CD4-positive, alpha-beta T cell treated with Interleukin-2 at 100 ng/mL for 4 hours (primary cell): ENCODE results near the gene TYRO3.
"Not testable (repeated sequence)": the region's sequence is repeated elsewhere in the genome, so short reads cannot be mapped to it uniquely, and the experiment has no call there.

Source experiments
- DNase-seq: peaks from one replicate; pipeline ENCODE4 v3.0.0-alpha.2; 2020; ENCODE audit warnings: low spot score

TYRO3 gene

DNA sequence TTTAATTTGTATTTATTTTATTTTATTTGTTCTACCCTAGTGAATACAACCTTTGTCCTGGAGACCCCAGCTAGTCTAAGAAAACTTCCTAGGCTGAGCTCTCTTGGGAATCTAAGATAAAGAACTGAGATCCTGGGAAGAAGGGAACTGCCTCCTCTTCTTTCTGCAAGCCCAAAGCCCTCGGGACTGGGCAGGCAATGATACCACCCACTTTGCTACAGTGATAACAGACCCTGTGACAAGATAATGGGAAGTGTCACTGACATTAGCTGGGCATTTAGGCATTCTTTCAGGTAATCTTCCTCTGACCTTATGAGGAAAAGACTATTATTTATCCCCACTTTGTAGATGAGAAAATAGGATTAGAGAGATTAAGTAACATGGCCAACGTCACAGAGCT lies 15.1 kb downstream of the TYRO3 start:
- no peak for DNase-seq

DNA sequence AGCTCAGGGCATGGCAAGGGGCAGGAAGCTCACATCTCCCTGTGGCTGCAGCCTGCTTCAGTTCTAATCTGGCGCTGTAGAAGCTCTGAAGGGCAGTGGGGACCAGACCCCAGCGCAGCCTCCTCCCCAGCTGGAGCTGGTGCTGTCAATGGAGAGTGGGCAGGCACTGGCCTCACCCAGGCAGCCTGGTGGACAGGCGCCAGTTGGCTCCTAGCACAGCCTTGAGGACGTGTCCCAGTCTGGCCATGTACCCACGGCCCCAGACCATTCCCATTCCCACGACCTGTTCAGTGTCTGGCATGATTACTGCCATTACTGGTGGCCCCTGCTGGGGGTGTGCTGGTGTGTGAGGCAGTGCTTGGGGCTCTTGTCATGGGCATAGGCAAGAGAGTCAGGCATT lies 16.3 kb downstream of the TYRO3 start:
- DNase-seq, result no peak

DNA sequence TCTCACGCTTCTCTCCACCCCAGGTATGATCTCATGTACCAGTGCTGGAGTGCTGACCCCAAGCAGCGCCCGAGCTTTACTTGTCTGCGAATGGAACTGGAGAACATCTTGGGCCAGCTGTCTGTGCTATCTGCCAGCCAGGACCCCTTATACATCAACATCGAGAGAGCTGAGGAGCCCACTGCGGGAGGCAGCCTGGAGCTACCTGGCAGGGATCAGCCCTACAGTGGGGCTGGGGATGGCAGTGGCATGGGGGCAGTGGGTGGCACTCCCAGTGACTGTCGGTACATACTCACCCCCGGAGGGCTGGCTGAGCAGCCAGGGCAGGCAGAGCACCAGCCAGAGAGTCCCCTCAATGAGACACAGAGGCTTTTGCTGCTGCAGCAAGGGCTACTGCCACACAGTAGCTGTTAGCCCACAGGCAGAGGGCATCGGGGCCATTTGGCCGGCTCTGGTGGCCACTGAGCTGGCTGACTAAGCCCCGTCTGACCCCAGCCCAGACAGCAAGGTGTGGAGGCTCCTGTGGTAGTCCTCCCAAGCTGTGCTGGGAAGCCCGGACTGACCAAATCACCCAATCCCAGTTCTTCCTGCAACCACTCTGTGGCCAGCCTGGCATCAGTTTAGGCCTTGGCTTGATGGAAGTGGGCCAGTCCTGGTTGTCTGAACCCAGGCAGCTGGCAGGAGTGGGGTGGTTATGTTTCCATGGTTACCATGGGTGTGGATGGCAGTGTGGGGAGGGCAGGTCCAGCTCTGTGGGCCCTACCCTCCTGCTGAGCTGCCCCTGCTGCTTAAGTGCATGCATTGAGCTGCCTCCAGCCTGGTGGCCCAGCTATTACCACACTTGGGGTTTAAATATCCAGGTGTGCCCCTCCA lies 19.1 kb downstream of the TYRO3 start:
- no peak for DNase-seq

DNA sequence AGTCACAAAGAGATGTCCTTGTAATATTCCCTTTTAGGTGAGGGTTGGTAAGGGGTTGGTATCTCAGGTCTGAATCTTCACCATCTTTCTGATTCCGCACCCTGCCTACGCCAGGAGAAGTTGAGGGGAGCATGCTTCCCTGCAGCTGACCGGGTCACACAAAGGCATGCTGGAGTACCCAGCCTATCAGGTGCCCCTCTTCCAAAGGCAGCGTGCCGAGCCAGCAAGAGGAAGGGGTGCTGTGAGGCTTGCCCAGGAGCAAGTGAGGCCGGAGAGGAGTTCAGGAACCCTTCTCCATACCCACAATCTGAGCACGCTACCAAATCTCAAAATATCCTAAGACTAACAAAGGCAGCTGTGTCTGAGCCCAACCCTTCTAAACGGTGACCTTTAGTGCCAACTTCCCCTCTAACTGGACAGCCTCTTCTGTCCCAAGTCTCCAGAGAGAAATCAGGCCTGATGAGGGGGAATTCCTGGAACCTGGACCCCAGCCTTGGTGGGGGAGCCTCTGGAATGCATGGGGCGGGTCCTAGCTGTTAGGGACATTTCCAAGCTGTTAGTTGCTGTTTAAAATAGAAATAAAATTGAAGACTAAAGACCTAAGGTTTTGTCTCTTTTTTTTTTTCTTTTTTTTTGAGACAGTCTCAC lies 19.8 kb downstream of the TYRO3 start:
- DNase-seq, result no peak

DNA sequence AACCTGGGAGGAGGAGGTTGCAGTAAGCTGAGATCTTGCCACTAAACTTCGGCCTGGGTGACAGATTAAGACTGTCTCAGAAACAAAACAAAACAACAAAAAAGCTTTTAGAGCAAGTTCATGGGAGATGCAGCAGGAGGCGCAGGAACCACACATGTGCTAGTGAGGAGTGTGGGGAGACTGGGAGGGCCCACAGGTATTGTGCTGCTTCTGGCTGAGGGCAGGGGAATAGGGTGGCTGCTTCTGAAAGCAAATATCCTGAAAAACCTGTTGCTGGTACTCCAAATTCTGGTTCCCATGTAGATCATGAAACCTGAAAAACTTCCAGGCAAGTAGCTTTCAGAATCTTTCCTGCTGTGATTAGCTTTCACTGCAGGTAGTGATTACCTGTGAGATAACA lies 22.1 kb downstream of the TYRO3 start:
- no peak for DNase-seq

DNA sequence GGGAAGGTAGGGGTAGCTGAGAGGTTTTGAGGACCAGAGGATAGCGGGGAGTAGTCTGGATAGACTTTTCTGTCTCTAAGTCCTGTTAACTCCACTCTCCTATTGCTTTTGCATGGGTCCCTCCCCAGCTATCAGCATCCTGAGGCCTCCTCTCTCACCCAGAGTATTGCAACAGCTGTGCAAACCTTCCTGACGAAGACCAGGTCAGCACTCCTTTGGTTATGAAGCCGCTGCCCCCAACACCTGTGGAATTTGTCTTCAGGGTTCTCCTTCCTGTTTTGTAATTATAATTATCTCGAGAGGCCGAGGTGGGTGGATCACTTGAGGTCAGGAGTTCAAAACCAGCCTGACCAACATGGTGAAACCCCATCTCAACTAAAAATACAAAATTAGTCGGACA lies 24.8 kb downstream of the TYRO3 start:
- DNase-seq, result no peak

DNA sequence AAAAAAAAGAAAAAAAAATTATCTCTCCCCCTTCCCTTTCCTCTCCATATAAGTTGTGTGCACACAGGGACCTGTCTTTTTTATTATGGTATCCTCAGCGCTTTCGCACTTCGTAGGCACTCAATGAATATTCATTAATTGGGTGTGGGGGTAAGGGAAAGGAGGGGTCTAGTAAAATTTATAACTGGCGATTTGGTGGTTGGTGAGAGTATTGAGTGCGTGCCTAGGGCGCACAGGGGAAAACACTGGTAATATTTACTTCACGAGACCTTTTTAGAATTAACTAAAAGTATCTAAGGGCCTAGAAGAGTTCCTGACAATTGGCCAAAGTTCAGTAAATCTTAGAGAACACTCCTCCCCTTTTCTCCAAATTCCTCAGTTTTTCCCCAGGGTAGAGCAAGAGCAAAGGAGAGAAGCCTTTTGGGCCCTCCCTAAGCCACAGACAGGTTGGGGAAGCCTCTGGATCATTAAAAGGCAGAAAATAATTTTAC lies 25.7 kb downstream of the TYRO3 start:
- DNase-seq, result no peak

DNA sequence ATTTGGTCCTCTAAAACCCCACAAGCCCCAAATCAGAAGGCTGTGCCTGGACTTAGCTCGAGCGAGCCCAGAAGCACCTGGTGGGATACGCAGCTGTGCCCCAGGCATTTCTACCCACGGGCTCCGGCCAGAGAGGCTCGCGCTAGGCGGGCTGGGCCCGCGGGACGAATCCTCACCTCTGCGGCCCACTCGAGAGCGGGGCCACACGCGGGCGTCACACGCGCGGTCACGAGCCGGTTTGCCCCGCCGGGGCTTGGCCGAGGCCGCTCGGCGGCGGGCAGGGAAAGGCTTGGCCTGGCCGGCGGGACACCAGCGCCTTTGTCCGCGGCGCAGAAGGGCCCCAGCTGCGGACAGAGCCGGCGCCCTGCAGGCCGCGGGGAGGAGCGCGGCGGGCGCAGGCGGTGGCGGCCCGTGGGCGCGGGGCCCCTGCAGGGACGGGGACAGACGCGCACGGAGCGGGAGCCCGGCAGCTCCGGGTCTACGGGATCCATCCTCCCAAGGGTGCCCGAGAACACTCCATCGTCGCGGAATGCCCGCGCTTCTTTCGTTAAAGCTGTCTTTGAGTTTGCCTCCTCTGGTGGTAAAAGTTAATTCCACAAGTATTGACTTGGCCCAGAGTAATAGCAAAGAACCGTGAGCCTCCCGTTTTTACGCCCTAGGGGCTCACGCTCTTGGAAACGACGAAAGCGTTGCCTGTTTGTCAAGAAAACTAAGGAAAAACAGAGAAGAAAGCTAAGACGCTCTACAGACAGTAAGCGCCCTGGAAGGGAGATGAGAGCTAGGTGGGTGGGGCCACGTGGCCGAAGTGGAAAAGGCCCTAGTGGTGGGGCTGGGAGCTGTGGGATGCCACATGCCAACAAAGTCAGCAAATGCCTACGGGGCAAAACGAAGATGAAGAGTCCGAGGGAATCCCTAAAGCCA lies 26.4 kb downstream of the TYRO3 start:
- DNase-seq, result peak; percentile 8

DNA sequence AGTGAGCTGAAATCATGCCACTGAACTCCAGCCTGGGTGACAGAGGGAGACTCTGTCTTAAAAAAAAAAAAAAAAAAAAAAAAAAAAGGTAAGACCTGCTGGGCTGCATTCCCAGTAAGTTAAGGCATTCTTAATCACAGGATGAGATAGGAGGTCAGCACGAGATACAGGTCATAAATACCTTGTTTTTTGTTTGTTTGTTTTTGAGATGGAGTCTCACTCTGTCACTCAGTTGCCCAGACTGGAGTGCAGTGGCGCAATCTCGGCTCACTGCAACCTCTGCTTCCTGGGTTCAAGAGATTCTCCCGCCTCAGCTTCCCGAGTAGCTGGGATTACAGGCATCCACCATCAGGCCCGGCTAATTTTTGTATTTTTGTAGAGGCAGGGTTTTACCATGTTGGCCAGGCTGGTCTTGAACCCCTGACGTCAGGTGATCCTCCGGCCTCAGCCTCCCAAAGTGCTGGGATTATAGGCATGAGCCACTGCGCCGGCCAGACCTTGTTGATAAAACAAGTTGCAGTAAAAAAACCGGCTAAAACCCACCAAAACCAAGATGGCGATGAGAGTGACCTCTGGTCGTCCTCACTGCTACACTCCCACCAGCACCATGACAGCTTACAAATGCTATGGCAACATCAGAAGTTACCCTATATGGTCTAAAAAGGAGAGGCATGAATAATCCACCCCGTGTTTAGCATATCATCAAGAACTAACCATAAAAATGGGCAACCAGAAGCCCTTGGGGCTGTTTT lies 27.7 kb downstream of the TYRO3 start:
- not testable (repeated sequence) for DNase-seq

DNA sequence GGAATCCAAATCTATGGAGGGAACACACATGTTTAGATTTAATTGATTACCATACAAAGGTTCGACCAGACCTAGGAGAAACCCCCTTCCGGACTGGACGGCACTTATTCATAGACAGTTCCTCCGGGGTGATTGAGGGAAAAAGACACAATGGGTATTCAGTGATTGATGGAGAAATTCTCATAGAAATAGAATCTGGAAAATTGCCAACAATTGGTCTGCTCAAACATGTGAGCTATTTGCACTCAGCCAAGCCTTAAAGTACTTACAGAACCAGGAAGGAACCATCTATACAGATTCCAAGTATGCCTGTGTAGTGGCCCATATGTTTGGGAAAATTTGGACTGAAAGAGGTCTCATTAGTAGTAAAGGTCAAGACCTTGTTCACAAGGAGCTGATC lies 30.0 kb downstream of the TYRO3 start:
- not testable (repeated sequence) for DNase-seq

DNA sequence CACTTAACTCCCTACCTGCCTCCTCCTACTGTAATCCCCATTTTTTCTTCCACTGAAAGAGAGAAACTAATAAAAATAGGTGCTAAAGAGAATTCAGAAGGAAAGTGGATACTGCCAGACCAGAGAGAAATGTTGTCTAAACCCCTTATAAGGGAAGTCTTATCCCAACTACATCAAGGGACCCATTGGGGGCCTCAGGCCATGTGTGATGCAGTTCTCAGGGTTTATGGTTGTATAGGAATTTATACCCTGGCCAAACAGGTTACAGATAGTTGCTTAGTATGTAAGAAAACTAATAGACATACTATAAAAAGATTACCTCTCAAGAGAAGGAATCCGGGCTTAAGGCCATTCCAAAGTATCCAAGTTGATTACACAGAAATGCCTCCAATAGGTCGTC lies 30.6 kb downstream of the TYRO3 start:
- DNase-seq, result not testable (repeated sequence)

DNA sequence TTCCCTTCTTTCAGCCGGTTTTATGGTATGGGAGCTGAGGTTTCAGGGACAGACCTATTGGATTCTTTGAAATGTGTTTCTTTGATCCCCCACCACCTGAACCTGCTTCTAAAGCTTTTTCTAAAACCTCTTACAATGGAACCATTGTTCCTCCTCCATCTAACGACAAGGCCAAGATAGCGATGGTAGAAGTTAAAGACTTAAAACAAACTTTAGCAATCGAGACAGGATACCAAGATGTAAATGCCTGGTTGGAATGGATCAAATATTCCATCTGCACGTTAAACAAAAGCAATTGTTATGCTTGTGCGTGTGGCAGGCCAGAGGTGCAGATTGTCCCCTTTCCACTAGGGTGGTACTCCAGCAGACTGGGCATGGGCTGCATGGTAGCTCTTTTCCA lies 32.2 kb downstream of the TYRO3 start:
- not testable (repeated sequence) for DNase-seq

DNA sequence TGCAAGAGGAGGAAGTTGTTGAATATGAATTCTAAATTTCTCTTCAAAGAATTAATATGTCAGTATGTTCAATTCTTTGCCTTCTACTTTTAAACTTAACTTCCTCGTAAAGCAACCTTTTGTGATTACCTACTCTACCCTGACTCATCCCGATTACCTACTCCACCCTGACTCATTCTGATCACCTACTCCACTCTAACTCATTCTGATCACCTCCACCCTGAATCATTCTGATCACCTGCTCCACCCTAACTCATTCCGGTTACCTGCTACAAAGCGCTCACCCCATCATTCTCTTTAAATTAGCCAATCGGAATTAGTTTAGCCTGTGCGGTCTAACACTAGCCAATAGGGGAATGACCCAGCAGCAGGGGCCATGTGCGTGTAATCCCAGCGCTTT lies 33.7 kb downstream of the TYRO3 start:
- not testable (repeated sequence) for DNase-seq

DNA sequence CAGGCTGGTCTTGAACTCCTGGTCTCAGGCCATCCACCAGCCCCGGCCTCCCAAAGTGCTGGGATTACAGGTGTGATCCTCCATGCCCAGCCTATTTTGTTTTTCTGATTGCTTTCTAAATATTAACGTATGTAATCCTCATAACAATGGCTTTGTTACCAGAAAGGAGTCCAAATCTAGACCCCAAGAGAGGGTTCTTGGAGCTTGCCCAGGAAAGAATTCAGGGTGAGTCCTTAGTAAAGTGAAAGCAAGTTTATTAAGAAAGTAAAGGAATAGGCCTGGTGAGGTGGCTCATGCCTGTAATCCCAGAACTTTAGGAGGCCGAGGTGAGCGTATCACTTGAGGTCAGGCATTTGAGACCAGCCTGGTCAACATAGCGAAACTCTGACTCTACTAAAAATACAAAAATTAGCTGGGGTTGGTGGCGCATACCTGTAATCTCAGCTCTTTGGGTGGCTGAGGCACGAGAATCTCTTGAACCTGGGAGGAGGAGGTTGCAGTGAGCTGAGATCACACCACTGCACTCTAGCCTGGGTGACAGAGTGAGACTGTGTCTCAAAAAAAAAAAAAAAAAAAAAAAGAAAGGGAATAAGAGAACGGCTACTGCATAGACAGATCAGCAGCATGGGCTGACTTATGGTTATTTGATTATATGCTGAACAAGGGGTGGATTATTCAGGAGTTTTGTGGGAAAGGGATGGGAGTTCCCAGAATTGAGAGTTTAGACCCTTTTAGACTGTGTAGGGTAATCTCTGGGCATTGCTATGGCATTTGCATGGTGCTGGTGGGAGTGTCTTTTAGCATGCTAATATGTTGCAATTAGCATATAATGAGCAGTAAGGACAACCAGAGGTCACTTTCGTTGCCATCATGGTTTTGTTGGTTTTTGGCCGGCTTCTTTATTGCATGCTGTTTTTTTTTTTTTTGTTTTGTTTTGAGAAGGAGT lies 36.1 kb downstream of the TYRO3 start:
- DNase-seq, result no peak

DNA sequence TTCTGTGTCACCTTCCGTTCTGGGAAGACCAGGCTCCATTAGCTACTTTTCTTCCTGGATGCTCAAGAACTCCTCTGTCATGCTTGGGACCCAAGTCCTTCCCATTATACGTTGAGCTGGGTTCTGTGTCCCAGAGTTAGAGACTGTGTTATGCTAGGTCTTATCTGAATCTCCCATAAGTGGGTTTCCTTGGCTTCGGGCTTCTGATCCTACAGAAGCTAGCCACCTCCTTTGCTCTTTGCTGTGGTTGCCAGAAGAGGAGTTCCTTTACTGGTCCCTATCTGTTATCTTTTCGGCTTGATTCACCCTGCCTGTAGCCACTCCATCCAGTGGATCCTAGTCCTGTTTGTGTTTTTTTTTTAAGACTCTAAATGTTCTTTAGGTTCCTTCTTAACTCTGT lies 38.0 kb downstream of the TYRO3 start:
- DNase-seq, result no peak

DNA sequence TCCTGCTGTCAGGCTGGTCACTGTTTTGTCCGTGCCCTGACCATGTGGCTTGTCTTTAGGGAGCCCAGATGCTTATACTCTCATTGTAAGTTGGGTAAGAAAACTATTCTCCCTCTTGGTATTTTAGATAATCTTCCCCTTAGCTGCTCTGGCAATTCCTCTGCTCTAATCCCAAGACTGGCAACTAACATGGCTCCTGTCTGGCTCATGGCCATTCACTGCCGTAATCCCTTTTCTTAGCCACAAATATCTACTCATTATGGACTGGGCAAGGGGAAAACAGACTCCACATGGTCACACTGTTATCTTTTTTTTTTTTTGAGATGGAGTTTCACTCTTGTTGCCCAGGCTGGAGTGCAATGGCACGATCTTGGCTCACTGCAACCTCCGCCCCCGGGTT lies 38.8 kb downstream of the TYRO3 start:
- no peak for DNase-seq

DNA sequence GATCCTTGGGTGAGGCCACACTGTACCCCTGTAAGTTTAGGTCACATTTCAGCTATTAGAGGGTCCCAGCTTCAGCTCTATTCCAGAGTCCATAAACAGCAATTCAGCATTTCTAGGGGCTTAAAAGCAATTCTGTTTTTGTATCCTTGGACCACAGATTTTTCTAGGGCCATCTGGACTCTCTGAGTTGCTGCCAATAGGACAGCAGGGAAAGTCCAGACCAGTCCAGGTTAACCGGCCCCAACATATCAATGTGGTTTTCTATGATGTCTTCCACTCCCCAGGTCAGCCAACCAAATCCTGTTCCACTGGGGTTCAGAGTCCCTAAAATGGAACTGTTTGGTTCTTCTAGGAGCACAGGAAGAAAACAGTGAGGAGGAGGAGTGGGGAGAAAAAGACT lies 40.0 kb downstream of the TYRO3 start:
- no peak for DNase-seq

DNA sequence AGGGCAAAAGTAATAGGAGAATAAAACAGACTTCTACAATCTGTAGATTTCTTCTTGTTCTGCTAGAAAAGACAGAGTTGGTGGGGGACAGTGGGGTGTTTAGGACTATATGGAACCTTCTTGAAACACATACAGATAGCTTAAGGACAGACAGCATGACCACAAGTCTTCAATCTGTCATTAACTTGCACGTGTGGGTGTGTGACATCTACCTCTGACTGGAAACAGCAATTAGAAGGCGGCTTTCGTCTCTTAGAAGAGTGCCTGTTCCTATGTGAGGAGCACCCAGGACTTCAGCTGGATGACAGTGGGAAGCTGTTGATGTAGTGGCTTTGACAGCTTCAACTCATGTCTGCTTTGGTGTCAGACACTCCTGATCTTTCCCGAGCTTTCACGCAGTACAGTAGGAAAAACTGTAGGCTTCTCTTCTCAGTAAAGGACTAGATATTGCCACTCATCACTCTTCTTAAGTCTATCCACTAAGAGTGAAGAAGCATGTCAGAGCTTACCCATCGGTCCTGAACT lies 44.5 kb downstream of the TYRO3 start:
- DNase-seq, result no peak

DNA sequence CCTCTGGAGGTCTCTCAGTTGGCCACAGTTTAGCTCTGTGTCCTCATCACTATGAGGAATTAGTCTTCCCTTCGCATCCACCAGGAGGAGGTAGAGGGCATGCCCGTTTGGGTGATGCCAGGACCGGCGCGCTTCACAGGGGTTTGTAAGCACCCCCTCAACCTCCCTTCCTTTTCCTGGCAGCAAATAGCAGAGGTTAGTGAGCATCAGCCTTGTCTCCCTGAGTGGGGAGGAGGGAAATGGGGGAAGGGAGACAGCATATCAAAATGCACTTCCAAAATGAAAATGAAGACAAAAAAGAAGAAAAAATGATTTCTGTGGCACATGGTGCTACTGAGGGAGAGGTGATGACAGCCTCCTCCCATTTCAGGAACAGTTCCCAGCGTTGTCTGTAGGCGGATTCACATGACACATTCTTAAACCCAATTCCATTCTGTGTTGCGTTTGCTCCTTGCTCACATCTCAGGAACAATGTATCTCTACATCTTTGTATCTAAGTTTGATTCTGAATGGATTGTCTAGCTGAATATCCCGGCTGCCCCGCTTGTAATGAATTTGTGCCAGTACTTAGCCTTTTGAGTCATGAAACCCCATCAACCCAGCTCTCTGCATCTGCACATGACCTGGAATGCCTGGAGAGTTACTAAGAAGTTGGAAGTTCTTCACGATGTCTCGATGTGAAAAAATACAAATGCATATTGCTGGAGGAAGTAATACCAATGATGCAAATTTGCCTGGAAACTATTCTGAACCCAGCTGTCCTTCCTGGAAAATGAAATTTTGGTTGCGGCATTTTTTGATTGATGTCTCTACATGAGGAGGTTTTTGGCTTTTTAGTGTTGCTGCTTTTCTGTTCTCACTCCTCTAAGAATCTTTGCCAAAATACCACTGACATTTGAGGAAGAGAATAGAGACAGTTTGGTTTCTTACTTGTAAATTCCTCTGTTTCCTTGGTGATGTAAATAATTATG lies 45.2 kb downstream of the TYRO3 start:
- DNase-seq, result peak; percentile 59
